ENCODE results near the gene ZC2HC1B.

The ZC2HC1B gene

GRCh38 chr6:143936347-143936746 is 72.1 kb downstream of the ZC2HC1B start:
- no peak for DNase-seq

DNA sequence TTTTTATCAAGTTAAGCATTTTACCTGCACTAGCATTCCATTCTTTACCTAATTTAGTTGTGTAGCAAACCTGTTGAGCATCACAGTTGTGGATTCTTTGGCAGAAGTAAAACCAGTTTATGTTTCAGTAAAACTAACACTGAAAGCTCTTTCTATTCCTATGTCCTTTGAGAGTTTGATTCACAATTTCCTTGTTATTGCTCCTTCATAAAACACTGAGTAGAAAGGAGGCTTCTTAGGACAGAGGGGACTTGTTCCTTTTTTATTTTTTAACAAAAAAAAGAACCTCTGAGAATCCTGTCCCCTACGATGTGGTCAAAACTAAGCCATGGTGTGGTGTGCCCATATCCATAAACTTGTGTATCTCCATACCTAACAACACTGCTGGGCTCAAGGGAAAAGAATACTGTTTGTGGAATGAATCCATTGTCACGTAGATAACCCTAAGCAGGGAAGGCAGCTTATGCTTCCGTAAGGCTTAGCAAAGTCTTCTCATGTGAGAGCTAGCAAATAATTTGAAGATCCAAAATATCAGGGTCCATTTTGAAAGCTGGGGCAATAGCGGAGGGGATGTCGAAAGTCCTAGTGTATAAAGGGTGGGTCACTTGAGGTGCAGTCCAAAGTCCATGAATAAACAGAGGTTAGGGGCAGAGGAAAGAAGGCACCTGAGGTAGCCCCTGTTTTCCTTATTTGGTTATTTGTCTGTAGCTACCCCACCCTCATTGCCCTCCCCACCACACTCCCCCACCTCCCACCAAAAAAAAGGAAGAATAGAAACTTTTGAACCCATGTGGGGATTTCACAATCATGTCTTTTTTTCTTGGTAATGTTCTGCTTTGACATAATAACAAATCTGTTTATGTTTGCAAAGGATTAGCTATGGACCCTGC is 72.7 kb downstream of the ZC2HC1B start:
- no peak for DNase-seq

DNA sequence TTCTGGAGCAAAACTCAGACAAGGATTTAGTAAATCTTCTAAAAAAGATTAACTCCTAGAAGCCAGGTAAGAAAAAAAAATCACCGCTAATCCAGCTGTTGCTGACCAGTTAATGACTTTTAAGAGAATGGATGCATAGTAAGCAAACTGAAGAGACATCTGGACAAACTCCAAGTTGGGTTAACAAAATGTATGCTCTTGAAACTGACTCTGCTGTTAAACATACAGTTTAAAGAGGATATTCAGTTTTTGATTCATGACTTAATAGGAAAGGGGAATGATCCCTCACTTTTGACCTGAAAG is 73.3 kb downstream of the ZC2HC1B start:
- DNase-seq, result no peak

GRCh38 chr6:143939364-143939763 is 75.1 kb downstream of the ZC2HC1B start:
- DNase-seq, result no peak

DNA sequence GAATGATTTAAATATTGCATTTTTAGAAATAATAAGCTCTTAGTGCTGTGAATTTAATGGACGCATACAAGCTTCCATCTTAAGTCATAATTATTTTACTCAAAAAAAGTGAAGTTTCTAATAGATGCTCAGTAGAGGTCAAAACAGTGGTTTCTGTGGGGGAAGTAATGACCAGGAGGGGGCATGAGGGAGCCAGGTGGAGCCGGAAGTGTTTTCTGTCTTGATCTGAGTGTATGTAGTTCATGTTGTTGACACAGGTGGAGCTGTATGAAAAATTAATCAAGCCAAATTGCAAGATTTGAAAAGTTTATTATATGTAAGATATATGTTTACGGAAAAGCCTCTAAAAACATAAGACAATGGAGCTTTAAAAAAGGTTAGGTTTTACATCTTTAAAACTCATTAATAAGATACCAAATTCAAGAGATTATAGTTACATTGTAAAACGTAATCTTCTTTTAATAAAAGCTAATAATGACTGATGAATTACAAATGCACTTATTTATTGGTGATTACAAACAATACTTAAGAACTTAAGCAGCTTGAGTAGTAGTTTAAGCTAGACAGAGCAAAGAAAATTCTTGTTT is 75.8 kb downstream of the ZC2HC1B start:
- peak in 1 of 2 experiments; percentile 65 for DNase-seq

- peak in 1 of 2 experiments; percentile 27 for DNase-seq
Measured at GRCh38 chr6:143941852-143942627, 77.8 kb downstream of the ZC2HC1B start.

GRCh38 chr6:143948208-143948607 is 83.9 kb downstream of the ZC2HC1B start:
- no peak for DNase-seq

GRCh38 chr6:143949535-143949934 is 85.3 kb downstream of the ZC2HC1B start:
- no peak for DNase-seq

DNA sequence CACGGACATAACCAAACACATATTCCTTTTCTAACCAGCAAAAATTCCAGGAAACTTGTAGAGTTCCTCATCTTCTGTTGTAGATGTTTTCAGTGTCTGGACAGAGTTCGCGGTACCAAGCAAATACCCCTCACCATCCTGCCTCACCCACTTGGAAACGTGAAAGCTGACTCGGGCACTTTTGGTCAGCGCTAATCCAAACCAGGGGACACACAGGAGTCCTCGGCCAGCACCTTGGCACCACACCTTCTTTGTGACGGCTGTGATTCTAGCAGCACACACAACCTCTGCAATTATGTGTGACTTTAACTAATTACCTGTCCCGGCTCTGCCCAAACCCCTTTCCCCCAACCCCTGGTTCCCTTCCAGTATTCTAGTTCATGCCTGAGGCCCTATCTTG is 85.7 kb downstream of the ZC2HC1B start:
- no peak for DNase-seq

GRCh38 chr6:143950875-143951274 is 86.6 kb downstream of the ZC2HC1B start:
- DNase-seq, result no peak

DNA sequence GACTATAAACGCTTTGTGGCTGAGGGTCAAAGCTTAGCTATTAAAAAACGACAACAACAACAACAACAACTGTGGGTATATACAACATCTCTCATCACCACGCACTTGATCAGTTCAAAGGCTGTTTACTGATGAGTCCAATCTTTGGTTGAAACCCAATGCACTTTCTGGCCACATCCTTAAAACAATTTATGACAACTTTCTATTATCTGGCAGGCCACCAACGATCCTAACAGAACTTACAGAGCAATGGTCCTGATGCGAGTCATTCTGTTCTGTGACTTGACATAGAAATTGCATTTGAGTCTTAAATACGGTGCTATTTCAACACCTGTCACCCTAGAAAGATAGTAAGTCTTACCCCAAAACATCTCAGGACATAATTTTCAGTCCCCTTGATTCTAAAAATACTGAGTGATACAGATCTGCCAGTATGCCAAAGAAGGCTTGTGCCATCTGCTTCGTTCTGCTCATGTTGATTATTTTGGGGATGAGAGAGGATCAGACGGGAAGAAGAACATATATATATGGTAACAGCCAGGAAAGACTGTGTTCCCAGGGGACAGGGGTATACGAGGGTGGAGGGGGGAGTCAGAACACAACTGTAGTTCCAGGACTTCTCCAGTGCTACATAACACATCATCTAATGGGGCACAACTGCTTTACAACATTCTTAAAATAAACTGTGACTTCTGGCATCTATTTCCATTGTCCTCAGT is 87.9 kb downstream of the ZC2HC1B start:
- no peak for DNase-seq

- DNase-seq, result no peak
Measured at GRCh38 chr6:143952947-143953701, 88.8 kb downstream of the ZC2HC1B start.

DNA sequence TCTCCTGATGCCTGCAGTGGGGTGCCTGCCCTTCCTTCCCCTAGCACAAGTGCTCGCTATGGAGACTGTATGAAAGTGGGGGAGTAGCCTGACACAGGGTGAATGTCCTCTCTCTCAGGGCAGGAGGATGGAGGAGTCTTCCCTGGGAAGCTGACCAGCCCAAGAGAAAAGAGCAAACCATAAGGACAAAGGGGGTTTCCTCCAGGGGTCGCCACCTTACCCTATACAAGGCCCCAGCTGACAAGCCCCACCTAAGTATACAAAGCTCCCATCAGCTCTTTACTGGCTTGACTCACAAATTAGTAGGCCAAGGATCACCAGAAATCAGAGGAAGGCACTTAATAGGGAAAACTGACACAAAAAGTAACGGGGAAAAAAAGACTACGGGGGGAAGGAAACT is 89.6 kb downstream of the ZC2HC1B start:
- no peak for DNase-seq

- no peak for DNase-seq
Measured at GRCh38 chr6:143955971-143956370, 91.7 kb downstream of the ZC2HC1B start.

DNA sequence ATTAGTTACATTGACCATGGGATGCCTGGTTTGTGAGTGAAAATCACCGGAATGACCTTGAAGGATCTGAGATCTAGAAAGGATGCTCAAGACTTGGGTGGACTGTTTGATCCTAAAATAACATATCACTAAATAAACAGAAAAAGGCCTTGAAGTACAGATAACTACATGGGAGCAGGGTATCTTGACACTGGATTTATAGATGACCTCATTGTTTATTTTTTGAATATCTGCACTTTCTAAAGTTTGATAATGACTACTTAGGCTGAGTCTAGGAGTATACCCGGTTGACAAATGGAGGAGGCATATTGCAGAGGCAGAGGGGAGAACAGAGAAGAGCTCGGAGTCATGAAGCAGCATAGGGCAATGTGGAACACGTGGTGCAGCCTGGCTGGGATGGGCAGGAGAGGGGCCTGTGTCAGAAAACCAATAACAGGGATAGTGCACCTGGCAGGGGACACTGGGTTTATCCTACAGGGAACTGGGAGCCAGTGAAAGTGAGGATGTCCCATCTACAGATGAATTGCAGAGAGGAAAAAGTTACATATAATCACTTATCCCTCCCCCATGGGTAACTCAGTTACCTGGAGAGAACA is 93.5 kb downstream of the ZC2HC1B start:
- no peak for DNase-seq

GRCh38 chr6:143958839-143959399 is 94.6 kb downstream of the ZC2HC1B start:
- DNase-seq, result no peak

GRCh38 chr6:143959927-143960326 is 95.7 kb downstream of the ZC2HC1B start:
- no peak for DNase-seq

DNA sequence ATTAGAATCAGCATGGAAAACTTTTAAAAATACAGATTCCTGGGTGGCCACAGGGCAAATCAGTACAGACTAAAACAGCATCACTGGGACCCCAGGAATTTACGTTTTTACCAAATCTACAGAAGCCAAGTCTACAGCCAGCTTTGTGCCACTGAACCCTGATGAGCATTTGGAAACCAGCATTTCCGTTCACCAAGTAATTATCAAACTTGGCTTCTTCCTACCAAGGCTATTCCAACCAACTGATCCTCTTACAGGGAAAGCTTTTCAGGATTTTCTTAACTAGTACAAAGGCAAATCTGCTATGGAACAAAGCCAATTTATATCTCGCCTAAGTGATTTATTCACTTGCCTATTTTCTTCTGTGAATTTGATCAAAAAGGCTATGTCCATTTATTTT is 96.8 kb downstream of the ZC2HC1B start:
- DNase-seq, result no peak

- DNase-seq, result no peak
Measured at GRCh38 chr6:143961886-143962878, 97.9 kb downstream of the ZC2HC1B start.

- no peak for DNase-seq
Measured at GRCh38 chr6:143963158-143963919, 99.1 kb downstream of the ZC2HC1B start.
